ENCODE results near the gene WNT3A.

GRCh38 chr1:228084797-228085196 lies 78.0 kb downstream of the WNT3A start:
- TF ChIP-seq POLR2AphosphoS5 (IDR thresholded peaks at IDR 0.05) (no peak), CTCF (IDR thresholded peaks at IDR 0.05 in 8 of 11, conservative IDR thresholded peaks at IDR 0.05 in 3 of 11) (no peak), POLR2A (IDR thresholded peaks at IDR 0.05) (no peak)

All from spleen (tissue), 7 donors.